Thyroid gland (tissue), 4 donors: ENCODE measurements around the gene NECTIN1. TPM values are rescaled to one million over a fixed set of nuclear protein-coding genes. Genes with fewer than 3 reads are reported as not detected.

Experiments used
- DNase-seq, 2 donors: peaks; one replicate each; pipeline ENCODE4 v3.0.0-alpha.2; 2019
- H3K27ac ChIP-seq, 3 donors: fragments of 200-600 bp; sonication (generic); 1 replicate in 2 of 3; 2 replicates in 1 of 3; pipeline ENCODE4 v1.5.1; 2016 to 2019; ENCODE audit warnings: mild to moderate bottlenecking in 1 of 3, moderate library complexity in 1 of 3
- H3K27me3 ChIP-seq: fragments of 200-600 bp; sonication (generic); one replicate; pipeline ENCODE4 v1.5.1; 2019
- H3K36me3 ChIP-seq, 2 donors: fragments of 200-600 bp; sonication (generic); one replicate each; pipeline ENCODE4 v1.5.1; 2016 to 2019
- H3K4me1 ChIP-seq, 2 donors: fragments of 200-600 bp; sonication (generic); one replicate each; pipeline ENCODE4 v1.5.1; 2017 to 2019
- H3K4me3 ChIP-seq, 3 donors: fragments of 200-600 bp; sonication (generic); replicated peaks in 1 of 3; 1 replicate in 2 of 3; 2 replicates in 1 of 3; pipeline ENCODE4 v1.5.1; 2016; ENCODE audit warnings: mild to moderate bottlenecking in 1 of 3
- H3K9me3 ChIP-seq: fragments of 200-600 bp; sonication (generic); one replicate; pipeline ENCODE4 v1.5.1; 2017
- POLR2A ChIP-seq, 2 donors: fragments of 450-650 bp; IDR thresholded peaks; one replicate each; pipeline ENCODE4 v1.6.1; 2017; ENCODE audit warnings: antibody characterized with exemption in 2 of 2, mild to moderate bottlenecking in 2 of 2, moderate library complexity in 1 of 2
- WGBS, 2 donors: methylation state at CpG; one replicate each; pipeline ENCODE4 v1.1.5; 2017; 5-methylcytosine and 5-hydroxymethylcytosine counted together
- intact Hi-C: fragments of 100-400 bp; cut with DNase I; formaldehyde crosslinking; loops from one replicate; pipeline ENCODE4 v1.15.1; 2023
- total RNA-seq, 4 donors: library from RNA; depleted of rRNA; stranded (reverse); fragments of >200 nt; gene quantifications; one replicate each; pipeline ENCODE4 v1.2.3, GENCODE V29; 2016
- TF ChIP-seq, protein P1 (sequence below), 6 experiments: fragments of 200-600 bp in 3 of 6; fragments of 450-650 bp in 3 of 6; sonication (generic) in 3 of 6; IDR thresholded peaks; one replicate each; pipeline ENCODE4 v1.5.1; 2016 to 2019; ENCODE audit warnings: antibody characterized with exemption in 6 of 6, mild to moderate bottlenecking in 2 of 6, inconsistent platforms in 1 of 6, moderate library complexity in 1 of 6

NECTIN1 gene
- total RNA-seq, 4 donors from 2014 or later, result 0.94 to 5.3 (median 2.3) TPM

- Histone ChIP-seq H3K4me1 (no peaks in the 10 kb centered on the region), H3K9me3 (no peaks in the 10 kb centered on the region), H3K36me3 (no peaks in the 10 kb centered on the region), H3K27me3 (no peaks in the 10 kb centered on the region), H3K4me3 (no peak overlapping the region), H3K27ac (no peak overlapping the region)
- 79 to 82% methylated on average over 15 of the region's 15 CpGs for WGBS, 2 donors
- intact Hi-C loops, result no loop called here
- DNase-seq, result no peak
- TF ChIP-seq, protein P1, sequence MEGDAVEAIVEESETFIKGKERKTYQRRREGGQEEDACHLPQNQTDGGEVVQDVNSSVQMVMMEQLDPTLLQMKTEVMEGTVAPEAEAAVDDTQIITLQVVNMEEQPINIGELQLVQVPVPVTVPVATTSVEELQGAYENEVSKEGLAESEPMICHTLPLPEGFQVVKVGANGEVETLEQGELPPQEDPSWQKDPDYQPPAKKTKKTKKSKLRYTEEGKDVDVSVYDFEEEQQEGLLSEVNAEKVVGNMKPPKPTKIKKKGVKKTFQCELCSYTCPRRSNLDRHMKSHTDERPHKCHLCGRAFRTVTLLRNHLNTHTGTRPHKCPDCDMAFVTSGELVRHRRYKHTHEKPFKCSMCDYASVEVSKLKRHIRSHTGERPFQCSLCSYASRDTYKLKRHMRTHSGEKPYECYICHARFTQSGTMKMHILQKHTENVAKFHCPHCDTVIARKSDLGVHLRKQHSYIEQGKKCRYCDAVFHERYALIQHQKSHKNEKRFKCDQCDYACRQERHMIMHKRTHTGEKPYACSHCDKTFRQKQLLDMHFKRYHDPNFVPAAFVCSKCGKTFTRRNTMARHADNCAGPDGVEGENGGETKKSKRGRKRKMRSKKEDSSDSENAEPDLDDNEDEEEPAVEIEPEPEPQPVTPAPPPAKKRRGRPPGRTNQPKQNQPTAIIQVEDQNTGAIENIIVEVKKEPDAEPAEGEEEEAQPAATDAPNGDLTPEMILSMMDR (IDR thresholded peaks at IDR 0.05), result no peak
- TF ChIP-seq POLR2A (IDR thresholded peaks at IDR 0.05), result no peak
Observed at GRCh38 chr11:119747868-119748660, 19.1 kb upstream of the NECTIN1 start.

GRCh38 chr11:119745776-119746535, 17.0 kb upstream of the NECTIN1 start:
- H3K27ac ChIP-seq, result no peak overlapping the region
- no peaks in the 10 kb centered on the region for H3K36me3 ChIP-seq
- H3K4me3 ChIP-seq, result no peak overlapping the region
- no peaks in the 10 kb centered on the region for H3K9me3 ChIP-seq
- 74 to 86% methylated on average over 14 to 16 of the region's 16 CpGs for WGBS, 2 donors
- intact Hi-C loops, result no loop called here
- TF ChIP-seq, protein P1 (IDR thresholded peaks at IDR 0.05), result no peak
- no peak for TF ChIP-seq POLR2A (IDR thresholded peaks at IDR 0.05)
- H3K27me3 ChIP-seq, result no peaks in the 10 kb centered on the region
- peaks cover 7 to 9% of the 10 kb centered on the region in 2 donors for H3K4me1 ChIP-seq
- DNase-seq, result no peak

GRCh38 chr11:119745112-119745511, 16.1 kb upstream of the NECTIN1 start:
- intact Hi-C loops, result no loop called here
- no peak for TF ChIP-seq POLR2A (IDR thresholded peaks at IDR 0.05)
- TF ChIP-seq, protein P1 (IDR thresholded peaks at IDR 0.05), result no peak

GRCh38 chr11:119744577-119744976, 15.6 kb upstream of the NECTIN1 start:
- Histone ChIP-seq H3K27me3 (no peaks in the 10 kb centered on the region), H3K36me3 (no peaks in the 10 kb centered on the region), H3K4me3 (no peak overlapping the region), H3K27ac (no peak overlapping the region), H3K4me1 (peaks cover 7 to 9% of the 10 kb centered on the region in 2 donors), H3K9me3 (no peaks in the 10 kb centered on the region)
- DNase-seq, result no peak
- intact Hi-C loops, result loop anchor here (5.0 kb wide), 2 partner anchors 82 to 262 kb away; no protein-coding TSS in a partner anchor
- WGBS, 2 donors, result 84 to 92% methylated on average over 2 of the region's 2 CpGs
- TF ChIP-seq, protein P1 (IDR thresholded peaks at IDR 0.05), result no peak
- no peak for TF ChIP-seq POLR2A (IDR thresholded peaks at IDR 0.05)

More at GRCh38 chr11:119745112-119745511, 16.1 kb upstream of the NECTIN1 start:
- WGBS, 2 donors, result 67 to 70% methylated on average over 4 to 5 of the region's 5 CpGs
- no peak overlapping the region for H3K27ac ChIP-seq
- H3K9me3 ChIP-seq, result no peaks in the 10 kb centered on the region
- H3K36me3 ChIP-seq, result no peaks in the 10 kb centered on the region
- peaks cover 7 to 9% of the 10 kb centered on the region in 2 donors for H3K4me1 ChIP-seq
- no peak overlapping the region for H3K4me3 ChIP-seq
- H3K27me3 ChIP-seq, result no peaks in the 10 kb centered on the region
- DNase-seq, result no peak
